ENCODE measurements around the gene SEC11A.

The SEC11A gene

DNA sequence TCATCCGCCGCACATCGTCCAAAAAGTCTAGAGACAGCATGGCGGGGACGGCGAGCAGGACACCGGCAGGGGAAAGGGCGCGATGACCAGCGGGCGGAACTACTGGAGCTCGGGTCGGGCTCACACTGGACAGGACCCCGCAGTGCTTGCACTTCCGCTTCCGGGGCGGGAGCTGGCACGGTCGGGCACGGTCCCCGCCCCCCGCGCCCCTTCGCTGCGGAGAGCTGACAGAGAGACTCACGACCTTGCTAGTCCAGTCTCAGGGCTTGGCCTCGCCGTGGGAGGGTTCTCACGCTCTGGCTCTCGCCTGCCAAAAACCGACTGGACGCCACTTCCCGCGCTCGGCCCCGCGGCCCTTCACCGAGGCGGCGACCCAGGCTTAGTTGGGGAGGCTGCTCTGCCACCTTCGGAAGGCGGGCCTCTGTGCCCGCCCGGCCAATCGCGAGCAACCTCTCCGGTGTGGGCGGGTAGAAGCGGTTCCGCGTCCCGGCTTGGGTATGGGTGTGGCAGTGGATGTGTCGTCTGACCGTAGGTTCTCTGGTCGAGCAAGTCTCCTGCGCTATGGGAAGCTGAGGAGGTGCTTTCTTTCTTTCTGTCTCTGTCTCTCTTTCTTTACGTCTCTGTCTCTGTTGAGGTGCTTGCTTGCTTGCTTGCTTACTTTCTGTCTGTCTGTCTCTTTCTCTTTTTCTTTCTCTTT is at the start of gene SEC11A:
SEC11A (minus strand) TSS at position 104 of the 697 bp plus-strand sequence; CDS start at position 40, 64 bp downstream.
- H3K4me3 ChIP-seq, result peak within 1 kb of the TSS; percentile 85
- TF ChIP-seq, protein P1, sequence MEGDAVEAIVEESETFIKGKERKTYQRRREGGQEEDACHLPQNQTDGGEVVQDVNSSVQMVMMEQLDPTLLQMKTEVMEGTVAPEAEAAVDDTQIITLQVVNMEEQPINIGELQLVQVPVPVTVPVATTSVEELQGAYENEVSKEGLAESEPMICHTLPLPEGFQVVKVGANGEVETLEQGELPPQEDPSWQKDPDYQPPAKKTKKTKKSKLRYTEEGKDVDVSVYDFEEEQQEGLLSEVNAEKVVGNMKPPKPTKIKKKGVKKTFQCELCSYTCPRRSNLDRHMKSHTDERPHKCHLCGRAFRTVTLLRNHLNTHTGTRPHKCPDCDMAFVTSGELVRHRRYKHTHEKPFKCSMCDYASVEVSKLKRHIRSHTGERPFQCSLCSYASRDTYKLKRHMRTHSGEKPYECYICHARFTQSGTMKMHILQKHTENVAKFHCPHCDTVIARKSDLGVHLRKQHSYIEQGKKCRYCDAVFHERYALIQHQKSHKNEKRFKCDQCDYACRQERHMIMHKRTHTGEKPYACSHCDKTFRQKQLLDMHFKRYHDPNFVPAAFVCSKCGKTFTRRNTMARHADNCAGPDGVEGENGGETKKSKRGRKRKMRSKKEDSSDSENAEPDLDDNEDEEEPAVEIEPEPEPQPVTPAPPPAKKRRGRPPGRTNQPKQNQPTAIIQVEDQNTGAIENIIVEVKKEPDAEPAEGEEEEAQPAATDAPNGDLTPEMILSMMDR (IDR thresholded peaks at IDR 0.05), result no peak
- H3K27ac ChIP-seq, result peak within 1 kb of the TSS; percentile 92 to 96
- peak; percentile 98 for DNase-seq (ENCODE audit: low spot score)

DNA sequence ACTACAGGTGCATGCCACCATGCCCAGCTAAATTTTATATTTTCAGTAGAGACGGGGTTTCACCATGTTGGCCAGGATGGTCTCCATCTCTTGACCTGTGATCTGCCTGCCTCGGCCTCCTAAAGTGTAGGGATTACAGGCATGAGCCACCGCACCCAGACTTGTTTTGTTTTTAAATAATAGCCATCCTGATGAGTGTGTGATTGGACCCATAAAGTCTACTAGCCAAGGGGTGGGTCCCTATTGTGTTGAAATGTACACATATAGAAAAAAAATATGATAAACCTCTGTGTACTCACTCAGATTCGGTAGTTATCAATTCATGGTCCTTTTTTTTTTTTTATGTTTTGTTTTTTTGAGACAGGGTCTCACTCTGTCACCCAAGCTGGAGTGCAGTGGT is 49.7 kb upstream of the SEC11A start:
- no peak for DNase-seq (ENCODE audit: low spot score)
- TF ChIP-seq, protein P1 (IDR thresholded peaks at IDR 0.05), result no peak
- H3K27ac ChIP-seq, result no peak overlapping the region
- no peak overlapping the region for H3K4me3 ChIP-seq

DNA sequence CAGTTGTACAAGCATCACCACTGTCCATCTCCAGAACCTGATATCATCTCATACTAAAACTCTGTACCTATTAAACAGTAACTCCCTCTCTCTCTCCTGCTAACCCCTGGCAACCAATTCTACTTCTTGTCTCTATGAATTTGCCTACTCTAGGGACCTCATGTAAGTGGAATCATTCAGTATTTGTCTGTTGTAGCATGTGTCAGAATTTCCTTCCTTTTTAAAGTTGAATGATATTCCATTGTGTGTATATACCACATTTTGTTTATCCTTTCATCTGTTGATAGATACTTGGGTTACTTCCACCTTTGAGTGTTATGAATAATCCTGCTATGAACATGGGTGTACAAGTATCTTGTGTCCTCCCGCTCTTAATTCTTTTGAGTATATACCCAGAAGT is 49.0 kb upstream of the SEC11A start:
- Histone ChIP-seq H3K4me3 (no peak overlapping the region), H3K27ac (no peak overlapping the region)
- DNase-seq (ENCODE audit: low spot score), result no peak
- TF ChIP-seq, protein P1 (IDR thresholded peaks at IDR 0.05), result no peak

DNA sequence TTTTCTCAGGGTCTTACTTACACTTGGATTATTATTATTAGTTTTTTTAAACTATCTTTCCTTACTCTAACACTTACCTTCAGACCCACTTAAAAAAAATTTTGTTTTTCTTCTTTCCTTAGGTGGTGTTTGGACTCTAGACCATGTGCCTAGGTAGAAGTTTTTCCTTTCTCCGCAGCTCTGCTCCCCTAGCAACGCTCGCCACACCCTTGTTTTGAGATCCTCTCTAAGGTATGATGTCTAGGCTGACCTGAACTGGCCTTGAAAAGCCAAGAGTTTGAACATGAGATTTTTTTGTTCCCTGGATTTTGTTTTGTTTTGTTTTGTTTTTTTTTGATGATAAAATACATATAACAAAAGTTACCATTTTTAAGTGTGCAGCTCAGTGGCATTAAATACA is 48.6 kb upstream of the SEC11A start:
- Histone ChIP-seq H3K27ac (no peak overlapping the region), H3K4me3 (no peak overlapping the region)
- no peak for DNase-seq (ENCODE audit: low spot score)
- TF ChIP-seq, protein P1 (IDR thresholded peaks at IDR 0.05), result no peak

DNA sequence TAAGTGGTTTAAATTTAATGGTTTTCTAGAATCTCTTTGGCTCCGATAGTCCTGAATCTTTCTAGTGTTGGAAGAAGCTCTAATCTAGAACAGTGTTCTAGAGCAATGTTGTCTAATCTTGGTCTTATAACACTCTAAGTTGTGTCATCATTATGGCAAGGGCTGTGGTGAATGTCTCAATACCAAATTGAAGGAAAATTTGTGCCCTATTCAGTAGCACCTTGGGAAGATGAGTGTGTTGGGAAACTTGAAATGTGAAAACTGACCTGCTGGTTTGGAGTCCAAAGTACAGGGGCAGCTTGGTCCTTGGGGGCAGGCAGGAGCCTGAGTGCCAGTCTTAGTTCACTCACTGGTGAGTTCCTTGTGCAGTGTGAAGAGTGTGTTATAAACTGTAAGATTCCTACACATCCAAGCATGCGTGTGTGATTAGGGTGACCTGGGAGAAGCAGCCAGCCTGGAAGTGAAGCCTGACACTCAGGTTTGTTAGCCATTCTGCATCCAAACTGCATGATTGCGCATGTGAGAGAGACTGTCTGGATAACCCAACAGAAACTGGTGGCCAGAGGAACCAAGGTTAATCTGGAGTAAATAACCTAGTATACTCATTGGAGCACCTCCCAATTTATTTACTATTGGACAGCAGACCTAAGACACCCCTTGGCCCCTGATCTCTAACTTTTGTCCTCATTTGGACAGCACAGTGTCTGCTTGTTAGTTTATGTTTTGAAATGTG is 47.1 kb upstream of the SEC11A start:
- no peak overlapping the region for H3K4me3 ChIP-seq
- TF ChIP-seq, protein P1 (IDR thresholded peaks at IDR 0.05), result no peak
- no peak overlapping the region for H3K27ac ChIP-seq
- no peak for DNase-seq (ENCODE audit: low spot score)

DNA sequence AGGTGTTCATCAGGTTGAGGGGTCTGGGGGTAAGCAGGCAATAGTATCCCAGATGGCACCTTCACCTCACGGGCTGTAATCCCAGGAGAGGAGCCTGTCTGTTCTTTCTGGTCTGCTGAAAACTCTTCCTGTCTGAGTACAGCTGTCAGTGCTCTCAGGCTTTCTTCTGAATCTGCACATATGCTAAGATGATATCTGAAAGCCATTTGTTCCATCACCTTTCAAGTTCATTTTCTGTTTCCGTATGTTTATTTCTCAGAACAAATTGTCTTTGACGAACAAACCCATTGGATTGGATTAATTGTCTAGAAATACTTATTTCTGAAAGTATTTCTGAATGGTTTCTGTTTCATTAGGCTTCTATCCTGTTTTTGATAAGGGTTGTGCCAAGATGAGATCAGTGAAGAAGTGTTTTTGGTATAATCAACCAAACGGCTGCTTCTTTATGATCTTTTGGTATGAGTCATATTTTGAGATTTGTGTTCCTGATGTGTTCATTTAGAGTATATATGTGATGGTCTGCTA is 45.7 kb upstream of the SEC11A start:
- no peak for DNase-seq (ENCODE audit: low spot score)
- Histone ChIP-seq H3K27ac (no peak overlapping the region), H3K4me3 (no peak overlapping the region)
- TF ChIP-seq, protein P1 (IDR thresholded peaks at IDR 0.05), result no peak
